ENCODE results near the gene APOL6.
A peak's percentile ranks its signal among the peaks of the same experiment; 100 is the strongest.

The APOL6 gene, protein sequence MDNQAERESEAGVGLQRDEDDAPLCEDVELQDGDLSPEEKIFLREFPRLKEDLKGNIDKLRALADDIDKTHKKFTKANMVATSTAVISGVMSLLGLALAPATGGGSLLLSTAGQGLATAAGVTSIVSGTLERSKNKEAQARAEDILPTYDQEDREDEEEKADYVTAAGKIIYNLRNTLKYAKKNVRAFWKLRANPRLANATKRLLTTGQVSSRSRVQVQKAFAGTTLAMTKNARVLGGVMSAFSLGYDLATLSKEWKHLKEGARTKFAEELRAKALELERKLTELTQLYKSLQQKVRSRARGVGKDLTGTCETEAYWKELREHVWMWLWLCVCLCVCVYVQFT

DNA sequence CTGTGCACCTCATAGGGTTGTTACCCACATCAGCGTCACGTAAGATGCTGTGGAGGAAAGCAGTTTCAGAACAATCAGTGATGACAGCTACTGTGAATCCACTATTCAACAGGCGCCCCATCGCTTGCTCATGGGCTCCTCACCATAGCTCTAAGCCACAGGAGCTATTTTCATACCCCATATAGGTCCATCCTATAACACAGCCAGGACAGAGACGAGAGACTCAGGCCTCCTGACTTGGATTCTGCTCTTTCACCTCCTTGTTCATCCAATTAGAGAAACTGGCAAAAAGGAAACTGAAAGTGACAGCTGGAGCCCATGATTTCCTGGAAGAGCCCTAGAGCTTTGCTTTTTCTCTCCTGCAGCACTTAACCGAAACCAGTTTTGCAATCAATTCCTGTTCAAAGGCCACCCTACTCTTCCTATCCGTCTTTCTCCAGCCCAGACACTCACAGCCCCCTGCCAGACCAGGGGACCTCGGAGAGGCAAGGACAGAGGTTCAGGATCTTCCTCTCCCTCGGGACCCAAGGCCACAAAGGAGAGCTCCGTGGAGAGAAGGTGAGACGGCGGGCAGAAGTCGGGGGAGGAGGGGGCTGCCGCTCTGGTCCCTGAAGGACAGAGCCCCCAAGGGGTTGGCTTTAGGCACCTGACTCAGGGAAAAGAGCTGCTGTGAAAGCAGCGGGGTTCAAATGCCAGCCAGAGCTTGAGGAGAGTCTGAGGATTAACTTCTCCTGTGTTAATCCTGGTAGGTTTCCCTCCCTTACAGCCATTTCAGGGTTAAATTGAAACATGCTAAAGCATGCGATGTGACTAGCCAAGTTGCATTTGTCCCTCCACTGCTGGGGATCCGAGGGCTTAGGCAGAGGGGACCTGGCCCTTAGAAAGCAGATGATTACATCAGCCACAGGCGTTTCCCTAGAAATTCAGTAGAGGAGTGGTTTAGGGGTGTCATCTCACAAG, at the start of gene APOL6:
APOL6 (plus strand) TSS at position 381 of the 960 bp plus-strand sequence. CDS start 7,980 bp downstream, outside the sequence.
- DNase-seq (ENCODE audit: low read depth, low spot score) = peak; percentile 68

DNA sequence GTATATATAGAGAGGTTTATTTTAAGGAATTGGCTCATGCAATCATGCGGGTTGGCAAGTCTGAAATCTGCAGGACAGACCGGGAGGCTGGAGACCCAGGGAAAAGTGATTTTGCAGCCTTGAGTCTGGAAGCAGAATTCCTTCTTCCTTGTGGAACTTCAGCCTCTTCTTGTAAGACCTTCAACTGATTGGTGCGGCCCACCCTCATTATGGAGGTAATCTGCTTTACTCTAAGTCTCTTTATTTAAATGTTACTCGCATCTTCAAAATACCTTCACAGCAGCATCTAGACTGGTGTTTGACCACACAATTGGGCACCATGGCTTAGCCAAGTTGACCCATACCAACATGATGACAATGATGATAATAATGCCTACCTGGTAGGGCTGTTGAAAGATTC, 48.9 kb upstream of the APOL6 start:
- DNase-seq (ENCODE audit: low read depth, low spot score) = no peak

DNA sequence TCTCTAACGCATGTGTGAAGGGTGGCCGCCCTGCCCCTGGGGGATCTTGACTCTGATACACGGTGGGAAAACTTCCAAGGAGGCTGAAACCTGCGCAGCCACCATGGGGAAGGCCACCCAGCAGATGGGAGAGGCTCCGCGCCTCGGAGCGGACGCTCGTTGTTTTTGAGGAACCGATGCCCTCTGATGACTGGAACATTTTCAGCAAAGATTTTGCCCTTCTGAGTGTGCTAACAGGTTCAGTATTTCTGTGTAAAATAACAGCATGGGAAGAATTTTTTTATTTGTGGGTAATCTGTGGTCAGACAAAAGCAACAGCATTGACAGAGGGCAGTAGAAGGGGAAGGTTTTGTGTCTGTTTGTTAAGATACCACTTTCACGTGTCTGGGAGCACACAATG, 47.8 kb upstream of the APOL6 start:
- DNase-seq (ENCODE audit: low read depth, low spot score) = no peak

DNA sequence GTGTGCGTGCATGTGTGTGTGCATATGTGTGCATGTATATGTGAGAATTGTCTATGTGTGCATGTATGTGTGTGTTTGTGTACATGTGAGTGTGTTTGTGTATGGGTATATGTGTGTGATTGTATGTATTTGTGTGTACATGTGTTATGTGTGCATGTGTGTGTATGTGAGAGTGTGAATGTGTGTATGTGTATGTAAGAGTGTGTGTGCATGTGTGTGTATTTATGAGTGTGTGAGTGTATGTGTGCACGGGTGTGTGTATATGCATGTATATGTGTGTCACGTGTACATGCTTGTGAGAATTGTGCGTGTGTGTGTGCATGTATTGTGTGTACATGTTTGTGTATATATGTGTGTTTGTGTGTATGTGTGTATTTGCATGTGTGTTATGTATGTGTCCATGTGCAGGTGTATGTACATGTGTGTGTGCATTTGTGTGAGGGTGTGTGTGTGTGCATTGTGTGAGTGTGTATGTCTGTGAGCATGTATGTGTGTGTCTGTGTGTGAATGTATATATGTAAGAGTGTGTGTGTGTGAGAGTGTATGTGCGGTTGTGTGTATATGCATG, 47.1 kb upstream of the APOL6 start:
- DNase-seq (ENCODE audit: low read depth, low spot score) = no peak

DNA sequence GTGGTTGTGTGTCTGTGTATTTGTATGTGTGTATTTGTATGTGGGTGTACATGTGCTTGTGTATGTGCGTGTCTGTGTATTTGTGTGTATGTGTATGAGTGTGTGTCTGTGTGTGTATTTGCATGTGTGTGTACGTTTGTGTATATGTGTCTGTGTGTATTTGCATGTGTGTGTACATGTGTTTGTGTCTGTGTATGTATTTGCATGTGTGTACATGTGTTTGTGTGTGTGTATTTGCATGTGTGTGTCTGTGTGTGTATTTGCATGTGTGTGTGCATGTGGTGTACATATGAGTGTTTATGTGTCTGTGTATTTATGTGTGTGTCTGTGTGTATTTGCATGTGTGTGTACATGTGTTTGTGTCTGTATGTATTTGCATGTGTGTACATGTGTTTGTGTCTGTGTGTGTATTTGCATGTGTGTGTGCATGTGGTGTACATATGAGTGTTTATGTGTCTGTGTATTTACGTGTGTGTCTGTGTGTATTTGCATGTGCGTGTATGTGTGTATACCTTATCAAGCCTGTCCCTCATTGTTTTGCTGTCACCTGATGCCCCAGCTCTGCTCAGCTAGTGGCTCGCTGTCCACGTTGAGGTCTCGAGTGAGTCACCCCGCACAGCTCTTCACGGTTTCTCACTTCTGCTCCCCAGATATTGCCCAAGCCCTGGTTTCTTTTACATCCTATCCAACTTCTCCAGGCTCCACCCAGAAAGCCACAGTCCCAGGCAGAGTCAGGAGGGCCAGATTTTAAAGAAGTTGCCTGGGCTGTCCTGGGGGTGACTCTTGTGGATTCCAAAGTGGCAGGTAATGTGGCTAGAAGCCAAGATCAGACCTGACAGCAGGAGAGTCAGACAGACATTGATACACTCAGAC, 46.3 kb upstream of the APOL6 start:
- DNase-seq (ENCODE audit: low read depth, low spot score) = peak; percentile 61

DNA sequence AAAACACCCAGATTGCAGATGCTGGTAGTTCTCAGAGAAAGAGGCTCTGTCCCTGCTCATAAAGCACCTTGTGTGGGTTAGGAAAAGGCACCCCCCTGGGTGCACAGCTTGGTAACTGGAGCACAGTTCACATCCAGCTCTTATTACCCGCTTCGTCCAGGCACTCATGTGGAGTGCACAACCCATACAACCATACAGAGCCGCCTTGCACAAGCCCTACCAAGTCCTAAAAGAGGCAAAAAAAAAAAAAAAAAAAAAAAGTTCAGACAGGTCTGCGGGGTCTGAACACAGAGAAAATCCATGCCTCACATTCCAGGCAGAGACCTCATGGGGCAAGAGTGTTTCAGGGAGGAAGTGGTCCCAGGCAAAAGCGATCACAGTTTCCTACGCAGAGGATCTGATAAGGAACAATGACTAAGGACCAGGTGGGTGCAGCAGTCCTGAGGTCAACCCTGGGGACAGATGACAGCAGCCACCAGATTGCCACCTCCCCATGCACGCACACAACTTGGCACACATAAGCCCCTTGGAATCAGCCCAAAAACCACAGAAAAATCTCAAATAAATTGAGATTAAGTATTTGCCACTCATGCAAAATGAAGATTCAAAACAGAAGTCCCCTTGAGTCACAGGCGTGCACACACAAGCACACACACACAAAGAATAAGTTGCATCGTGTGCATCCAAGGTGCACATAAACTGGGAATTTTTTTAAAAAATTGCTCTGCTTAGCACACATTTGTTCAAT, 43.5 kb upstream of the APOL6 start:
- peak; percentile 51 for DNase-seq (ENCODE audit: low read depth, low spot score)

DNA sequence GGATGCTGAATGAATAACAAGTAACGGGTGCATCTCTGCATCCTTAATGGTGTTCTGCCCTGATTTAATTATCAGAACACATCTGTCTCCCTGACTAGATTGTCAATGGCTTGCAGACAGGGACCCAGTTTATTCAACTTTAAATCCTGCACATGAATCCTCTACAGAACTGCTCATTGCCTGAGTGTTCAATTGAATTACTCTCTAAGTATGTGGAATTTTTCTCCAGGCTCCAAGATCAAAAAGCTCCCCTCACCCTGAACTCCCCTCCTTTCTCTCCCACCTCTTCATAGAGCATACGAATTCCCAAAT, 42.9 kb upstream of the APOL6 start:
- no peak for DNase-seq (ENCODE audit: low read depth, low spot score)

DNA sequence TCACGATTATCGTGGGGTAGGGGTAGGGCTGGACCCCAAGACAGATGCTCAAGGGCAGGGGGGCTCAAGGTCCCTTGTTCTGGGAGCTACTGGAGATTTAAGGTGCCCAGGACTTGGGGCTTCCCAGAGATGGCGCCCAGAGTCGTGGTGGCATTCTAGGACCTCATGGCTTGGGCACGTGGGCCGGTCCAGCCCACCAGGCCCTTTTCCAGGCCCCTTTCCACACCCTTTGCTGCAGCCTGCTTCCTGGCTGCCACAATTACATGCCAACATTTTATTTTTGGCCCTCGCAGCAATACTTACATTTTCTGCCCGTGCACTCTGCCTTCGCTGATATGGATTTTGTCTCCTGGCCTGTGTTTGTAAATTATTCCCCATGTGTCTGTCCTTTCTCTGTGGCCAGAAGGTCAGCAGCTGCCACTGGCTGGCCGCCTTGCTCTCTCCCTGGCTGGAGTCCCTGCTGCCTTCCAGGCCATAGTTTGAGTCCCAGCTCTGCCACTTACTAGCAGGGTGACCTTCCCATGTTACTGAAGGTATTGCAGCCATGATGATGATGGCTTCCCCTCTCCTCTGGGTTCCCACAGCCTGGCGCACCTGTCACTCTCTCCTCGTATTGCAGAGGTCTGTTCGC, 42.3 kb upstream of the APOL6 start:
- no peak for DNase-seq (ENCODE audit: low read depth, low spot score)

DNA sequence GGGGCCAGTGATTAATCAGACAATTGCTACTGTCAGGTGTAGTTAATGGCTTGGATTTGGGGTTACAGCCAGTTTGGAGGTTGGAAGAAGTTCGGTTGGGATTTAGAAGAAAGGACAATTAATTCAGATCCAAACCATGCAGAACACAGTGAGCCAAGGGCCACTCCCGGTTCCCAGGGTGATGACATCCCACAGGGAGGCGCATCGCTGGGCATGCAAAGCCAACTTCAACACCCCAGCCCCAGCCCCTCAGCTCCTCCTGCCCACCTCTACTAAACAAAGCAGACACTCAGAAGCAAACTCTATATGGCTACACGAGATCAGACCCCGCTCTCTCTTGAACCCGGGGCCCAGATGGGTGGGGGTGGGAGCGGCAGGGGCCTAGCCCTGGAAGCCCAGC, 41.3 kb upstream of the APOL6 start:
- no peak for DNase-seq (ENCODE audit: low read depth, low spot score)

DNA sequence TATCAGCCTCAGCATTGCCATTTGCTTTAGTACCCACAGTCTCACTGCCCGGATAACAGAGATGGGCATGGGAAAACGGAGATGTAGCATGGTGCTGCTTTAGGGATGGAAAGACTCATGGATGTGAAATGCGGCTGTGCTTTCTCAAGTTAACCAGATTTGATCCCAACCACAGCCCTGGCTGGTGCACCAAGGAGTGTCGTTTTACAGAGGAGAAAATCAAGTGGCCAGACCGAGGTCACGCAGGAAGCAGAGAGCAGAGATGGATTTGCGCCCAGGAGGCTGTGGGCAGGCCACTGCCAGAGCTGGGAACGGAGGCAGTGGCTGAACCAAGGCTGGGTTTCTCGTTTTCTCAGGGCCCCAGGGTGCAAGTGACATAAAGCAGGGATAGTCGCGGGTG, 40.2 kb upstream of the APOL6 start:
- DNase-seq (ENCODE audit: low read depth, low spot score) = no peak

DNA sequence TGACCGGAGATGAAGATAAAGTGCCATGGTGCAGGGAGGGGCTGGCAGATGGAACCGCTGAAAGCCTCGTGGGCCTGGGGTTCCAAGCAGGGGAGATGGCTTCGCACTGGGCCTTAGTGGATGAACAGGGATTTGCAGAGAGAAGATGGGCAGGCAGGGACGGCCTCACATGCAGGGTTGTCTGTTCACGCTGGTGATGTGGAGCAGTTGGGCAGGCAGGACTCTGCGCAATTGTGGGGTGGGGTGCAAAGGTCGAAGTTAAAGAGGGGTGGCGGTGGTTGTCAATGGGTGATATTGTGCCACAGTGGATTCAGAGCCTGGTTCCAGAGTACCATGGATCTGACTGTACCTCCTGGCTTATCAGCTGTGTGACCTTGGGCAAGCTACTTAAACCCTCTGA, 39.0 kb upstream of the APOL6 start:
- no peak for DNase-seq (ENCODE audit: low read depth, low spot score)

DNA sequence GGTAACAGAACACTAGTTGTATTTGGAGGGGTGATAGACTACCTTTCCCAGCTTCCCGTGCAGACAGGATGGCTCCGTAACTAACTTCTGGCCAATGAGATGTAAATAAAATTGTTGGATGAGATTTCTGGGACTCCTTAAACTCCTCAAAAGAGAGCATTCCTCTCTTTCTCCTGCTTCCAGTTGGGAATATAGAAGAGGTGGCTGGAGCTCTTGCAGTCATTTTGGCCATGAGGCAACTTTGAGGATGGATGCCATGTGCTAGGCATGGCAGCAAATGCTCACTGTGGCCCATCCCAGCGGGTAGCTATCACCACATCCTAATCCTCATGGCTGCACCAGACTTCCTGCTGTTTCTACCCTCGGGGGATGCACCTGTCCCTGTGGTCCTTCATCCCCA, 38.5 kb upstream of the APOL6 start:
- no peak for DNase-seq (ENCODE audit: low read depth, low spot score)

DNA sequence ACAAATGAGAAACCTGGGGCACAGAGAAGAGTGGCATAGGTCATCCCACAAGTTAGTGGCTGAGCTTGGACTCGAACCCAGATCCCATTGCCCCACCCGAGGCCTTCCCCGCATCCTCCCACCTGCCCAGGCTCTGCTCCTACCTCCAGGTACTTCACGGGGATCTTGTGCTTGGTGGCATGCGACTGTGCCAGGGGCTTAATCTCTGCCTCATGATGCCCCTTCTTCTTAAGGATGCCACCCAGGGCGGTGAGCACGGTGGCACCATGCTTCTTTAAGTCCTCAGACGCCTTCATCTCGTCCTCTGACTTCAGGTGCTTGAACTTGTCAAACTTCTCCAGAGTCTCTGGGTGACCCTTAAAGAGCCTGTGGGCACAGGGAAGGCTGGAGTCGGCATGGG, 37.5 kb upstream of the APOL6 start:
- no peak for DNase-seq (ENCODE audit: low read depth, low spot score)

DNA sequence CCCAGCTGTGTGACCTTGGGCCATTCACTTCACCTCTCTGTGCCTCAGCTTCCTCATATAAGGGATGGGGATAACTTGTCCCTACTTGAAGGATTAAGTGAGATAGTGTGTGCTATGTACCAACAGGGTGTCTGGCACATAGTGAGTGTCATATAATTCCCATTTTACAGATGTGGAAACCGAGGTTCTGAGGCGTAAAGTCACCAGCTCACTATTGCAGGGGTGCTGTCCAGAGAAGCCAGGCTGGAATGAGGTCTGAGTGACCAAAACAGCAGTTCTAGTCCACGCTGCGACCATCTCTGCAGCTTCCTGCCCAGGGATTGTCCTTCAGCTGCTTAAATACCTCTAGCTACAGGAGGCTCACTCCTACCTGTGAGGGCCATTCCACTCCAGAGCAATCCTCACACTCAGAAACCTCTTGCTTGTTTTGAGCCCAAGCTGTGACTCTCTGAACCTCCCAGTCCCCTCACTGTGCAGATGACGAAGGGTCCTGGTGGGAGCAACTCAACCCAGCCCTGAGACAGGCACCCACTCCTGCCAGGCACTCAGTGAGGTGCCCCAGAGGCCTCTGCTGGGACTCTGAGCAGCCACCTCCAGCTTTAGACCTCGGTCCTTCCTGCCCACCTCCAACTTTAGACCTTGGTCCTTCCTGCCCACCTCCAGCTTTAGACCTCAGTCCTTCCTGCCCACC, 36.9 kb upstream of the APOL6 start:
- DNase-seq (ENCODE audit: low read depth, low spot score) = no peak

DNA sequence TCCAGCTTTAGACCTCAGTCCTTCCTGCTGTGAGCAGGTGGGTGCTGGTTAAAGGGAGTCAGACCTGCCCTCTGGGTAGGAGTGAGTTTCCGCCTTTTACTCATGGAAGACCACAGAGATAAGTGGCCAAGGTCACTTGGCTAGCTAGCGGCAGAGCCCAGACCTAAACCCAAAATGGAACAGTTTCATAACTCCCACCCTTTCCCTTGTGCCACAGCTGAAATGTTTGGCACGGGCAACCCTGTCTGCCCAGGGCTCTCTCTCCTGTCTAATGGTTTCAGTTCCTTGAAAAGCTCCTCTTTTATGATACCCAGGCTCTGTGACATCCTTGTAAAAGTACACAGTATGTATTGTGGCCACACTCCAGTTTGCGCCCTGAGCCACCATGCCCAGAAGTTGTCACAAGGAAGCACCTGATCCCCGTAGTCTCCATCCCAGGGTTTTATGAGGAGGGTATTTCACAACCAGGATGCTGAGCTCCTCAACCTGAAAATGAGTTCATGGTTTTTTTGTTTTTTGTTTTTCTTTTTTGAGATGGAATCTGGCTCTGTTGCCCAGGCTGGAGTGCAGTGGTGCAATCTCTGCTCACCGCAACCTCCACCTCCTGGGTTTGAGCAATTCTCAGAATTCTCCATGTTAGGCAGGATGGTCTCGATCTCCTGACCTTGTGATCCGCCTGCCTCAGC, 36.2 kb upstream of the APOL6 start:
- no peak for DNase-seq (ENCODE audit: low read depth, low spot score)

DNA sequence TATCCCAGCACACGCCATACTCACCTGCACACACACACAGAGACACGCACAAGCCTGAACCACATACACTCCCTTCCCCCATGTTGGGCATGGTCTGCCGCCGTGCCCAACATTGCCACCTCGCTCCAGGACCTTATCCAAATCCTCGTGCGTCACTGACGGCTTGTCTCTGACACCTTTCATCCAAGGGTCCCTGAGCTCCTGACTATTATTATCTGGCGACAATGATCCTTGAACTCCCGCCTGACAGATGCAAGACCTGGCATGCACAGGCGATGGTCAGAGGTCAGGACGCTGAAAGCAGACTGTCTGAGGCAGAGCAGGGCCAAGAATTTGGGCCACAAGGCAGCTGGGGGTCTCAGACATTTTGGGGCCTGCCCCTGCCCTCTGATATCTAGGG, 35.3 kb upstream of the APOL6 start:
- no peak for DNase-seq (ENCODE audit: low read depth, low spot score)

DNA sequence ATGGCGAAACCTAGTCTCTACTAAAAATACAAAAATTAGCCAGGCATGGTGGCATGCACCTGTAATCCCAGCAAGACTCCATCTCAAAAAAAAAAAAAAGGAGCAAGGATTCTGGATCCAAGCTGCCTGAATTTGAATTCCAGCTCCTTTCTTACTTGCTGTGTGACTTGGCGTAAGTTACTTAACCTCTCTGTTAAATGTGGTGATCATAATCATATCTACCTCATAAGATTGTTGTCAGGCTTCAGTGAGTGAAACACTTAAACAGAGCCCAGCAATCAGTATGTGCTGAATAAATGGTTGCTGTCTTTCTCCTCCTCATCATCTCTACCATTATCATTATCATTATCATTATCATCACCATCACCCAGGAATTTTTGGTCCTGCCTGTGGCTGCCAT, 33.8 kb upstream of the APOL6 start:
- no peak for DNase-seq (ENCODE audit: low read depth, low spot score)

DNA sequence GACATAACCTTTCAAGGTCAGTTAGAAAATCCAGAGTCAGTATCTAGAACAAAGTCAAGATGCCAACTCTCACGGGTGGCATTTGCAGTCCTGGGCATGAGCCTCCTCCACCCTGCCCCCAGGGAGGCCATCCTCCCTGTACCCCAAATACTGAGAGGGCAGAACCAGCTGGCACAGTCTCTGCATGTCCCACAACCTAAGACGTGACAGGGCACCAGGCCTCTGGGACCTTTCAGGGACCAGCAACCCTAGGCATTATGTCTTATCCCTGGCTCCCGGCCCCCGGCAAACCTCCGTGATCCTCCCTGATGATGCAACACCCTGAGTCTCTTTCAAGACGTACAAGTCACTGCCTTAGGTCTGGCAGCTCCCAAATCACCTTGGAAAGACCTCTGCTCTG, 33.1 kb upstream of the APOL6 start:
- DNase-seq (ENCODE audit: low read depth, low spot score) = no peak

DNA sequence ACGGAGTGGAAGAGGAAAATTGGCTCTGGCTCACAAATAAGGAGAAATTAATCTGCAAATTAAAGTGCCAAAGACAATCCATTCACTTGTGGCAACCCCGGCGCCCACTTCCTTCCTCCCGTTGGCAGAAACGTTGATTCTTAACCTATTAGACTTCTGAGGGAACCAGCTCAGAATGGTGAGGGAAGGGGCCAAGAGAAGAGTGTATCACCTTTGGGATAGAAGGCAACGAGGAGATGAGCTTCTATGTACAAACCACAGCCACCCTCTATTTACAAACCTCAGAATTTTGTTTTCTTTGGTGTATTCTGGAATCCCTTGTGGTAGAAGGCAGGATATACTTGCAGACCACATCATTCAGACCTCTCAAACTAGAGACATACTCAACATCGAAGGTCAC, 32.2 kb upstream of the APOL6 start:
- no peak for DNase-seq (ENCODE audit: low read depth, low spot score)
